HepG2 (cell line): Measurements from ENCODE around the gene TLCD3B. TPM values are rescaled to one million over a fixed set of nuclear protein-coding genes. Genes with fewer than 3 reads are reported as not detected.

Source experiments
- ARNT ChIP-seq: fragments of 450-650 bp; IDR thresholded peaks from 2 replicates; pipeline ENCODE4 v1.6.1; 2017
- FOXK2 ChIP-seq: fragments of 450-650 bp; IDR thresholded peaks from 2 replicates; pipeline ENCODE4 v1.6.1; 2016
- HMGA1 ChIP-seq: sonication (generic); formaldehyde crosslinking; conservative IDR thresholded peaks from 2 replicates; pipeline ENCODE4 v1.4.0; 2020; ENCODE audit warnings: missing genetic modification reagents
- MEIS2 ChIP-seq: sonication (generic); formaldehyde crosslinking; IDR thresholded peaks from 2 replicates; pipeline ENCODE4 v1.9.0; 2021; ENCODE audit warnings: mild to moderate bottlenecking, missing genetic modification reagents
- NFRKB ChIP-seq: fragments of 450-650 bp; IDR thresholded peaks from 2 replicates; pipeline ENCODE4 v1.6.1; 2017
- PAF1 ChIP-seq: IDR thresholded peaks from 2 replicates; pipeline ENCODE4 v1.6.1; 2016; ENCODE audit warnings: missing genetic modification reagents, missing compliant biosample characterization
- RFXAP ChIP-seq: sonication (generic); formaldehyde crosslinking; IDR thresholded peaks from 2 replicates; pipeline ENCODE4 v1.4.0; 2020; ENCODE audit warnings: missing genetic modification reagents, borderline replicate concordance
- TAF15 ChIP-seq: fragments of 200-400 bp; formaldehyde crosslinking; IDR thresholded peaks from one replicate; pipeline ENCODE4 v1.6.1; 2018; ENCODE audit warnings: mild to moderate bottlenecking, low read depth, low read length; ENCODE audit not compliant: poor library complexity, severe bottlenecking
- TP53 ChIP-seq: sonication (generic); formaldehyde crosslinking; conservative IDR thresholded peaks from 2 replicates; pipeline ENCODE4 v1.4.0; 2020; ENCODE audit warnings: missing genetic modification reagents
- ZNF350 ChIP-seq: sonication (generic); formaldehyde crosslinking; IDR thresholded peaks from 2 replicates; pipeline ENCODE4 v1.4.0; 2020; ENCODE audit warnings: mild to moderate bottlenecking, low read depth, missing genetic modification reagents, borderline replicate concordance
- ZNF407 ChIP-seq: sonication (generic); formaldehyde crosslinking; IDR thresholded peaks from one replicate; pipeline ENCODE4 v1.5.1; 2020; ENCODE audit warnings: mild to moderate bottlenecking, missing genetic modification reagents; ENCODE audit errors: not compliant biosample characterization
- polyA plus RNA-seq, 8 experiments: library from polyadenylated mRNA; depleted of rRNA in 3 of 8; stranded (reverse) in 7 of 8; unstranded in 1 of 8; fragments of >200 nt; fragmentation: Illumina TruSeq in 4 of 8; extraction: Trizol in 4 of 8; gene quantifications; 2 replicates each; pipeline versions ENCODE4 v1.2.1 to v1.2.3, GENCODE V29; 2011 to 2016; ENCODE audit warnings: low read depth in 4 of 8, missing spikeins in 1 of 8, mixed read lengths in 1 of 8; ENCODE audit not compliant: insufficient read depth in 1 of 8
- total RNA-seq, 5 experiments: library from RNA; depleted of rRNA; stranded (reverse); fragments of >200 nt; fragmentation: Illumina TruSeq; extraction: Trizol; gene quantifications; 2 replicates each; pipeline ENCODE4 v1.2.3, GENCODE V29; 2016; ENCODE audit warnings: low read depth in 1 of 5
- TF ChIP-seq, protein P1 (sequence below): sonication (generic); formaldehyde crosslinking; IDR thresholded peaks from 2 replicates; pipeline ENCODE4 v1.4.0; 2020; ENCODE audit warnings: missing genetic modification reagents, borderline replicate concordance
- TF ChIP-seq, protein P2 (sequence below): sonication (generic); formaldehyde crosslinking; IDR thresholded peaks from 2 replicates; pipeline ENCODE4 v1.5.0; 2020; ENCODE audit warnings: mild to moderate bottlenecking, missing genetic modification reagents
- TF ChIP-seq, protein P3 (sequence below): sonication (generic); formaldehyde crosslinking; IDR thresholded peaks from 2 replicates; pipeline ENCODE4 v1.4.0; 2020; ENCODE audit warnings: missing genetic modification reagents, mild to moderate bottlenecking, borderline replicate concordance

TLCD3B gene
- total and polyA plus RNA-seq, 2 of the 13 experiments (the other 11 are each of a cell fraction or from before 2014, with no cell fraction given) = not detected

DNA sequence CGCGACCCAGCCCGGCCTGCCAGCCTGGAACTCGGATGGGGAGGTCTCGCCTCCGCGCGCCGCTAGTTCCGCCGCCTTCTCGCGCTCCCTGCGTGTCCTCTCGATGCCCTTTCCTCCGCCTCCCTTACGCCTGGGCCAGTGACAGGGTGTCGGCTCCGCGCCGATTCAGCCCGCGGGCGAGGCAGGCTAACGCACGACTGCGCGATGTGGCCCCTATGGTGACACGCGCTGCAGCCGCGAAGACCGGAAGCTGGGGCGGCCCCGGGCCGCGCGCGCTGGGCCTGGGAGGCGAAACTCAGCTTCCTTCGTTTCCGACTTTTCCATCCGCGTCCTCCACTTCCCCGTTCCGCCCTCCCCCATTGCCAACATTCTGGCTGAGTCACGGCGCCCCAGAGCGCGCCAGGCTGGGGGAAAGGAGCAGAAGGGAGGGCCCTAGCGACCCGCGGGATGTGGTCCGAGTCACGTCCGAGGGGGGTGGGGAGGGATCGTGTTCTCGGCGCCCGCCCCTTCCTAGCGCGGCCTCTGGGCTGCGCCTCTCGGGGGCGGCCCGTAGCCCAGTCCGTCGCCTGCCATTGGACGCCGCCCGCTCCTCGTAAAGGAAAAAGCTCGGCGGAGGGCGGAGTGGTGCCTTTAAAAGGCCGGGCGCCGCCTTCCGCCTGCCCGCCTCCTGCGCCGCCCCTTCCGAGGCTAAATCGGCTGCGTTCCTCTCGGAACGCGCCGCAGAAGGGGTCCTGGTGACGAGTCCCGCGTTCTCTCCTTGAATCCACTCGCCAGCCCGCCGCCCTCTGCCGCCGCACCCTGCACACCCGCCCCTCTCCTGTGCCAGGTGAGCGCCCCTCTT, 34.3 kb upstream of the TLCD3B start, which contains the start of gene ALDOA (continued):
- TF ChIP-seq RFXAP (CRISPR knock-in tag) = peak; percentile 60; the same call in 1 of the 2 replicates
- TF ChIP-seq, protein P1, sequence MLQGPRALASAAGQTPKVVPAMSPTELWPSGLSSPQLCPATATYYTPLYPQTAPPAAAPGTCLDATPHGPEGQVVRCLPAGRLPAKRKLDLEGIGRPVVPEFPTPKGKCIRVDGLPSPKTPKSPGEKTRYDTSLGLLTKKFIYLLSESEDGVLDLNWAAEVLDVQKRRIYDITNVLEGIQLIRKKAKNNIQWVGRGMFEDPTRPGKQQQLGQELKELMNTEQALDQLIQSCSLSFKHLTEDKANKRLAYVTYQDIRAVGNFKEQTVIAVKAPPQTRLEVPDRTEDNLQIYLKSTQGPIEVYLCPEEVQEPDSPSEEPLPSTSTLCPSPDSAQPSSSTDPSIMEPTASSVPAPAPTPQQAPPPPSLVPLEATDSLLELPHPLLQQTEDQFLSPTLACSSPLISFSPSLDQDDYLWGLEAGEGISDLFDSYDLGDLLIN (CRISPR knock-in tag) = no peak; the same call in 1 of the 2 replicates
- TF ChIP-seq, protein P2, sequence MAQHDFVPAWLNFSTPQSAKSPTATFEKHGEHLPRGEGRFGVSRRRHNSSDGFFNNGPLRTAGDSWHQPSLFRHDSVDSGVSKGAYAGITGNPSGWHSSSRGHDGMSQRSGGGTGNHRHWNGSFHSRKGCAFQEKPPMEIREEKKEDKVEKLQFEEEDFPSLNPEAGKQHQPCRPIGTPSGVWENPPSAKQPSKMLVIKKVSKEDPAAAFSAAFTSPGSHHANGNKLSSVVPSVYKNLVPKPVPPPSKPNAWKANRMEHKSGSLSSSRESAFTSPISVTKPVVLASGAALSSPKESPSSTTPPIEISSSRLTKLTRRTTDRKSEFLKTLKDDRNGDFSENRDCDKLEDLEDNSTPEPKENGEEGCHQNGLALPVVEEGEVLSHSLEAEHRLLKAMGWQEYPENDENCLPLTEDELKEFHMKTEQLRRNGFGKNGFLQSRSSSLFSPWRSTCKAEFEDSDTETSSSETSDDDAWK (CRISPR knock-in tag) = no peak
- TF ChIP-seq FOXK2 = no peak
- no peak for TF ChIP-seq HMGA1 (CRISPR knock-in tag)
- peak; percentile 99 for TF ChIP-seq ZNF350 (CRISPR knock-in tag)
- peak; percentile 38 for TF ChIP-seq TP53
- TF ChIP-seq, protein P3, sequence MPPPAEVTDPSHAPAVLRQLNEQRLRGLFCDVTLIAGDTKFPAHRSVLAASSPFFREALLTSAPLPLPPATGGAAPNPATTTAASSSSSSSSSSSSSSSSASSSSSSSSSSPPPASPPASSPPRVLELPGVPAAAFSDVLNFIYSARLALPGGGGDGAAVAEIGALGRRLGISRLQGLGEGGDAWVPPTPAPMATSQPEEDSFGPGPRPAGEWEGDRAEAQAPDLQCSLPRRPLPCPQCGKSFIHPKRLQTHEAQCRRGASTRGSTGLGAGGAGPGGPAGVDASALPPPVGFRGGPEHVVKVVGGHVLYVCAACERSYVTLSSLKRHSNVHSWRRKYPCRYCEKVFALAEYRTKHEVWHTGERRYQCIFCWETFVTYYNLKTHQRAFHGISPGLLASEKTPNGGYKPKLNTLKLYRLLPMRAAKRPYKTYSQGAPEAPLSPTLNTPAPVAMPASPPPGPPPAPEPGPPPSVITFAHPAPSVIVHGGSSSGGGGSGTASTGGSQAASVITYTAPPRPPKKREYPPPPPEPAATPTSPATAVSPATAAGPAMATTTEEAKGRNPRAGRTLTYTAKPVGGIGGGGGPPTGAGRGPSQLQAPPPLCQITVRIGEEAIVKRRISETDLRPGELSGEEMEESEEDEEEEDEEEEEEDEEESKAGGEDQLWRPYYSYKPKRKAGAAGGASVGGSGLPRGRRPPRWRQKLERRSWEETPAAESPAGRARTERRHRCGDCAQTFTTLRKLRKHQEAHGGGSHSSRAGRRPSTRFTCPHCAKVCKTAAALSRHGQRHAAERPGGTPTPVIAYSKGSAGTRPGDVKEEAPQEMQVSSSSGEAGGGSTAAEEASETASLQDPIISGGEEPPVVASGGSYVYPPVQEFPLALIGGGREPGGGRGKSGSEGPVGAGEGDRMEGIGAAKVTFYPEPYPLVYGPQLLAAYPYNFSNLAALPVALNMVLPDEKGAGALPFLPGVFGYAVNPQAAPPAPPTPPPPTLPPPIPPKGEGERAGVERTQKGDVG = 0 out of 2 replicates have a peak, but pooled peaks have one; percentile 92
- TF ChIP-seq TAF15 = no peak
- TF ChIP-seq NFRKB = no peak
- peak; percentile 75 for TF ChIP-seq ZNF407 (CRISPR knock-in tag)
- TF ChIP-seq ARNT = peak; percentile 92; the same call in 1 of the 2 replicates
- TF ChIP-seq PAF1 = 0 out of 2 replicates have a peak, but pooled peaks have one; percentile 63
- TF ChIP-seq MEIS2 = peak; percentile 86
